ENCODE measurements around the gene BICD2. TPM values are rescaled to one million over a fixed set of nuclear protein-coding genes. Genes with fewer than 3 reads are reported as not detected.
A peak's percentile ranks its signal among the peaks of the same experiment; 100 is the strongest.
"Not testable (repeated sequence)": the region's sequence is repeated elsewhere in the genome, so short reads cannot be mapped to it uniquely, and the experiment has no call there.

The BICD2 gene
- total RNA-seq (2014; rRNA removed; shearing (Covaris generic)), result 34.3 and 42.2 TPM in 2 replicates

DNA sequence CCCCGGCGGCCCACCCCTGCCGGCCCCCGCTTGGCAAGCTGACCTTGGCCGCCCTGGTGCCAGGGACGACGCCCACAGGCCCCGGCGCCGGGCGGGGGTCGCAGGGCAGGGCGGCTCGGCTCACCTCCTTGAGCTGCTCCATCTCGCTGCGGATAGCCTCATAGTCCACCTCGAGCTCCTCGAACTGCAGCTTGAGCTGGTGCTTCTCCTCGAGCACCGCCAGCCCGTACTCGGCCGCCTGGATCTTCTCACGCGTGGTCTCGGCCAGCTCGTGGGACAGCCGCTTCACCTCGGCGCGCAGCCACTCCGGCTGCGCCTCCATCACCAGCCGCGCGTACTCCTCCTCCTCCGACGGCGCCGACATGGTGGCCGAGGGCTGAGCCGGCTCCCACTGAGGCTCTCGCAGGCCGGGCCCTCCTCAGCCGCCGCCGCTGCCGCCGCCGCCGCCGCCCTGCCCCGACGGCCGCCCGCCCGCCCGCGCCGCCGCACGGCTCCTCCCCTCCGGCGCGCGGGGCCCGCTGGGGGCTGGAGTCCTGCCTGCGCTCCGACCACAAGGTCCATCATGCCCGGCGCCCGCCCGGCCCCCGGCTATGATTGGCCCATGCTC lies at the start of gene BICD2:
Gene BICD2 (minus strand): TSS at position 453 of the 607 bp plus-strand sequence. CDS start 89 bp downstream, at position 364.
- H3K27me3 ChIP-seq (ENCODE audit: control insufficient read depth, insufficient read depth, low read length), result no peaks in the 10 kb centered on the region
- peak within 1 kb of the TSS; percentile 100 for H3K4me3 ChIP-seq (ENCODE audit: insufficient read depth, low read depth, low read length)
- DNase-seq, result peak; percentile 99

DNA sequence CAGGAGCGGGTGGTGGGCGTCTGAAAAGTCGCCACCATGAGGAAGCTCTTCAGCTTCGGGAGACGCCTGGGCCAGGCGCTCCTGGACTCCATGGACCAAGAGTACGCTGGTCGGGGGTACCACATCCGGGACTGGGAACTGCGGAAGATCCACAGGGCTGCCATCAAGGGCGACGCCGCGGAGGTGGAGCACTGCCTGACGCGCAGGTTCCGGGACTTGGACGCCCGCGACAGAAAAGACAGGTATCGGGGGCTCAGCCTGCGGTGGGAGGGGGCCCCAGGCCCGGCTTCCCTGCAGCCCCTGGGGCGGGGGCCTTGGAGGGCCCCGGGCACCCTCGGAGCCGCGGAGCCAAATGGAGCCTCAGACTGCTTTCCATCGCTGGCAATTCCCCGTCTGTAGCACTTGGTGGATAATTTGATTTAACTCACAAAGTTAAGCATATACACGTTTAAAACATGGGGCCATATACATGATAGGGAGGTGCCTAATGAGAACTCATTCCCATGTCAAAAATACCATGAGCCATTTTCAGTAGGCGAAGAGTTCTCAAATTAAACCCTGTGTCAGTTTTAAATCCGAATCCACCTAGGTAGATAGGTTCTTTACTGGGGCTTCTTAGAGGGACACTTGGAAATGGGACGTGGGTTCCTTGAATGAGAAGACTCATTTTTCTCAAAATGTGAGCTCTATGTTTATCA lies 45.1 kb upstream of the BICD2 start:
- peak; percentile 66 for DNase-seq
- peaks cover 53% of the 10 kb centered on the region for H3K27me3 ChIP-seq (ENCODE audit: control insufficient read depth, insufficient read depth, low read length)
- H3K4me3 ChIP-seq (ENCODE audit: insufficient read depth, low read depth, low read length), result peak overlapping the region; percentile 61
- H3K36me3 ChIP-seq (replicated peaks; ENCODE audit: control insufficient read depth, insufficient read depth, low read length), result not testable (repeated sequence)

More for the DNA sequence above, at the start of gene BICD2:
- no peaks in the 10 kb centered on the region for H3K36me3 ChIP-seq (replicated peaks; ENCODE audit: control insufficient read depth, insufficient read depth, low read length)

DNA sequence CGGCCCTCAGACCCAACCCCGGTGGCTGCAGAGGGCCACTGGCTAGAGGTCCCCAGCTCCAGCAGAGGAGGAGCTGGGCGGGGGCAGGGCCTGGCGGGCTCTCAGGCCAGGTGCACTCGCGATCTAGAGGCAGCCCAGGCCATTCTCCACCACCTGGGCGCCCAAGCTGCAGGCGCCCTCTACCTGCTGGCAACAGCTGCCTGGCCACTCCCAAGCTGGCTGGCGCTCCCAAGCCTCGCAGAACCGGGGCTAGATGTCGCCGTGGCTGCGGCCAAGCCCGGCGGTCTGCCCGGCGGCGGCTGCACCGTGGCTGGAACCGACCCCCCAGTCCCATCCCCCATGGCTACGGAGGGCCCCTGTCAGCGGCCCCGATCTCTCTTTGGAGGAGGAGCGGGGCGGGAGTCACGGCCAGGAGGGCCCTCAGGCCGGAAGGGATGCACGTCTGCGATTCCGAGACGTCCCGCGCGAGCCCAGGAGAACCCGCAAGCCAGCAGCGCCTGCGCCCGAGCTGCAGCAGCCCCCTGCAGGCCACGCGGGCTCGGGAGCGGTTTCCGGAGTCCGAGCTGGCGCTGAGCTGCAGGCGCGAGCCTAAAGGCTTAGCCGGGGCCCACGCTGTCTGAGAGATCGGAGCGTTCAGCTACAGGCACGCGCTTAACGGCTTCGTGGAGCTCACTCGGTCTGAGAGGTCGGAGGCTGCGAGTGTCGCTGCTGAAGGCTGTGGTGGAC lies 44.3 kb upstream of the BICD2 start:
- Histone ChIP-seq H3K4me3 (ENCODE audit: insufficient read depth, low read depth, low read length) (peak overlapping the region; percentile 61), H3K36me3 (replicated peaks; ENCODE audit: control insufficient read depth, insufficient read depth, low read length) (no peaks in the 10 kb centered on the region), H3K27me3 (ENCODE audit: control insufficient read depth, insufficient read depth, low read length) (peaks cover 53% of the 10 kb centered on the region)
- peak; percentile 88 for DNase-seq

DNA sequence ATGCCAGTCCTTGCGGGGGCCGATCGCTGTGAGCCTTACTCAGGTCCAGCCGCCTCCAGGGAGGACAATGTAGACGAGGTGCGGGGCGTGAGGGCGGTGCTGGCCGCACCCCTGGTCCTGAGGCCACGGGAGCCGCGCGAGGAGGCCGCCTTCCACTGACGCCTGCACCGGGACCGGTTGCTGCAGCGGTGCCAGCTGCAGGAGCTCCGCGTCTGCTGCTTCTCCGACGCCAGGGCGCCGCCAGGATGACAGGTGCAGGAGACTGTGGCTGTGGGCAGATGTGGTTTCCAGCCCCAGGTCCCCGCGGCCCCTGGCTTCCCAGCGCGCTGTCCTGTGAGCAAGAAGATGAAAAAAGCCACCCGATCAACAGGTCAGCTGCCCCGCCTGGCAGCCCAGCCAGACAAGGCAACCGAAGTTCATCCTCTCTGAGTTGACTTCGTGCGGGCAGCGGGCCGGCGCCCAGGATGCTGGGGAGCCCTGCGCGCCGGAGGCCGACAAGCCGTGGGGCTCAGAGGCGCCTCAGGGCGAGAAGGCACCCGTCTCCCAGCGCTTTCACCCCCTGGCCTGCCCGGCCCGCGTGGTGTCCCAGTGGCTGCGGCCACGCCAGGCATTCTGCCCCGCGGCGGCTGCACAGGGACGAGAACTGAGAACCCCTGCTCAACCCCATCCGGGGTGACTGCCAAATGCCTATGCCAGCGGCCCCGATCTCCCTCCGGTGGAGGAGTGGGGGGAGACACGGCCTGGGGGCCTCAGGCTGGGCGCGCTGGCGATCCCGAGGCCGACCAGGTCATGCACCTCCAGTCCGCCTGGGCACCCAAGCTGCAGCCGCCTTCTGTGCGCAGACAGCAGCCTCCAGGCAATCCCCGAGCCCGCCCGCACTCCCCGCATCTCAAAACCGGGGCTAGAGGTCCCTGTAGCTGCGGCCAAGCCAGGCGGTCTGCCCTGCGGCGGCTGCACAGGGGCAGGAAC lies 43.4 kb upstream of the BICD2 start:
- Histone ChIP-seq H3K36me3 (replicated peaks; ENCODE audit: control insufficient read depth, insufficient read depth, low read length) (no peaks in the 10 kb centered on the region), H3K4me3 (ENCODE audit: insufficient read depth, low read depth, low read length) (peak overlapping the region; percentile 61), H3K27me3 (ENCODE audit: control insufficient read depth, insufficient read depth, low read length) (peaks cover 53% of the 10 kb centered on the region)
- DNase-seq, result peak; percentile 70

DNA sequence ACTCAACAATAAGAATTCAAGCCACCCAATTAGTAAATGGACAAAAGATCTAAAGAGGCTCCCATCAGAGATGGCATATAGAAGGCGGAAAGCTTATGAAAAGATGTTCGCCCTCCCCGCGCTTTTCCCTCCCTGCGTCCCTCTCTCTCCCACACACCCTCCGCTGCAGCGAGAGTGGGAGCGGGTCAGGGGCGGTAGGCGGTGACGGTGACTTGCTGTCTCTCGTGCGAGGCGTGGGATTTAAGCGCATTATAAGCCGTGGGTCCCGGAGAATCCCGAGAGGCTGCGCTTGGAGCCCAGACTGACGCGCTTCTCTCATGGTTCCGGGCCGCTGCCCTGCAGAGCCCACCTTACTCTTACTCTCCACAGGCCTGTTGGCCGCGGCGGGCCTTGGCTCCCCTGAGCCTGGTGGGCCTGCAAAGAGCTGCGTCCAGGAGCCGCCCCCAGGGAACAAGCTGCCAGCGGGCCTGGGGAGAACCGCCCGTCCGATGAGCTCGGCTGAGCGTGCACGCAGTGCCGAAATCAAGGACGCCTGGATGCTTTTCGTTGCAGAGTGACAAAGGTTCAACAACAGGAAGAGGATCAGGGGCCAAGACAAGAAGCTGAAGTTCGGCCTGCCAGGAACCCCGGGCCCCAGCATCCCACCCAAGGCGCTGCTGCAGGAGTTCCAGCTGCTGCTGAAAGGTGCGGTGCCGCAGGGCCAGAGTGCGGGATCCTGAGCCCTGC lies 42.6 kb upstream of the BICD2 start:
- peak; percentile 46 for DNase-seq
- H3K4me3 ChIP-seq (ENCODE audit: insufficient read depth, low read depth, low read length), result no peak overlapping the region

DNA sequence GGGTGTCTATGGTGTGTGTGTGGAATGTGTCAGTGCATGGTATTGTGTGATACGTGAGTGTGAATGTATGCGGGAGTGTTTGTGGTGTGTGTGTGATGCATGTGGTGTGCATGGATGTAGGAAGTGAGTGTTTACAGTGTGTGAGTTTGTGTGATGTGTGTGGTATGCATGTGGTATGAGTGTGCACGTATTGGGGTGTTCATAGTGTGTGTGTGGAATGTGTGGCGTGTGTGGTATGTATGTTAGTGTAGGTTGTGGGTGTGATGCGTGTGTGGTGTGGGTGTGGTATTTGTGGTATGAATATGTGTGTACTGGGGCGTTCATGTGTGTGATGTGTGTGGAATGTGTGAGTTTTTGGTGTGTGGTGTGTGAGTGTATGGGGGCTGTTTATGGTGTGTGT lies 40.1 kb upstream of the BICD2 start:
- Histone ChIP-seq H3K27me3 (ENCODE audit: control insufficient read depth, insufficient read depth, low read length) (peaks cover 36% of the 10 kb centered on the region), H3K4me3 (ENCODE audit: insufficient read depth, low read depth, low read length) (no peak overlapping the region), H3K36me3 (replicated peaks; ENCODE audit: control insufficient read depth, insufficient read depth, low read length) (no peaks in the 10 kb centered on the region)
- no peak for DNase-seq

More for the DNA sequence above, 42.6 kb upstream of the BICD2 start:
- Histone ChIP-seq H3K27me3 (ENCODE audit: control insufficient read depth, insufficient read depth, low read length) (peaks cover 53% of the 10 kb centered on the region), H3K36me3 (replicated peaks; ENCODE audit: control insufficient read depth, insufficient read depth, low read length) (no peaks in the 10 kb centered on the region)

DNA sequence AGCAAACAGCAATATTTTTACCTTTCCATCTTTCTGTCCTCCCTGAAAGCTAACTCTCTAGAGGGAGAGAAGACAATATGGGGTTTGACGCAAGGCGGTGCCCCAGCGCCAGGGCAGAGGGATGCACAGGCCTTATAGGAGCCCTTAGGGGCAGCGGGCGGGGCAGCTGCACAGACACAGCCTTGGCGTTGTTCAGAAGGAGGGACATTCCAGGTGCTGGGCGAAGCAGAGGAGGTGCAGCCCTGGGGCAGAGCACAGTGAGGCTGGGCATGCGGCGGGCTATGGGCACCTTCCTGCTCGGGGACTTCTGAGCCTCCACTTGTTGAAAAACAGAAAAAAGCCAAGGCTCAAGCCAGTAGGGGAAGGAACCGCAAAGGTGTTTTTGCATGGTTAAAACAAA lies 33.7 kb upstream of the BICD2 start:
- no peaks in the 10 kb centered on the region for H3K36me3 ChIP-seq (replicated peaks; ENCODE audit: control insufficient read depth, insufficient read depth, low read length)
- no peak overlapping the region for H3K4me3 ChIP-seq (ENCODE audit: insufficient read depth, low read depth, low read length)
- DNase-seq, result no peak
- H3K27me3 ChIP-seq (ENCODE audit: control insufficient read depth, insufficient read depth, low read length), result no peaks in the 10 kb centered on the region

DNA sequence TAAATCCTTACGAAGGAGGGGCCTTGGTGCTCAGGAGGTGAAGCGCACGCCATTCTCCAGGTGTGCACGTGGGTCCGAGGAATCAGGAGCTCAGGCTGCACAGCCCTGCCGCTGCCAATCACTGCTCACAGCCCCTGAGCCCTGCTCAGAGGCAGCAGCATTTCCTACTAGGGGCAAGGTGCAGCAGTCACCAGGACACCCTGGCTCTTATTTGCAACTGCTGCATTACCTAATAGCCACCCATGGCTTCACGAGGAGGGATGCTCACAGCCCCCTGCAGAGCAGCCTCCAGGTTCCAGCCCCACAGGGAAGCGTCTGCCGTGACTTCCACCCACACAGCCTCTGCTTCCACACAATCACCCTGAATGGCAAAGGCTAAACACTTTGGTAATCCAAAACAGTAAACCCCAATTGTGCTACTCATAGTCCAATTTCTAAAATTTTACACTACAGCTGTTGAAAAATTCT lies 31.7 kb upstream of the BICD2 start:
- not testable (repeated sequence) for H3K36me3 ChIP-seq (replicated peaks; ENCODE audit: control insufficient read depth, insufficient read depth, low read length); DNase-seq; H3K4me3 ChIP-seq (ENCODE audit: insufficient read depth, low read depth, low read length)

DNA sequence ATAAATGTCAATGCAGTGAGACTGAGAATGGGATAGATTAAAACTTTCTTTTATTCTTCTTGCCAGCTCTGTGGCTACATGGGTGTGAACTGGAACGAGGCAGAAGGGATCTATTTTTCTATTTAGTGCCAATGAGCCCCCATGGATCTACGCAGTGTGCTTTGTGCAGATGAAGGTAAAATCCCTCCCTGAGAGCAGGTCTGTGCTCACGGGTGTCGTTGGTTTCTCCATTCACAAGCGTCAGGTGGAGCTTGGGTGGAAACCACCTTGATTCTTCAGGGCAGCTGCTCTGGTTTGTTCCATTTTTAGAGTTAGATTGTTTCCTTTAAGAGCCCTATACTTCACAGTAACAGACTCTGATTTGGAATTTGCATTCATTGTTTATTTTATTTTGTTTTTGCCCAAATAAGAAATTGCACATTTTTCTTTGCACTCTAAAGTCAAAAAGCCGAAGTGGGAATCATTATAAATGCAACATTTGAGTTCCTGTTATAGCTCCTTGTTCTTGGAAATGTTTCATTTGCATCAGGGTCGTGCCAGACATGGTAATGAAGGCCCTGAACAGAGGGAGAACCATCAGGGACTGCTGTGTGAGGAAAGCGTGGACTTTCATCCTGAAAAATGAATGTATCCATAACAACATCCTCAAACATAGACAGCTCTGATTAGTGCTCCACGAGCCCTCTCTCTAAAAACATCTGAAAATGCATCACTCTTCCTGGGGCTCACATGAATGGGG lies 31.1 kb upstream of the BICD2 start:
- H3K36me3 ChIP-seq (replicated peaks; ENCODE audit: control insufficient read depth, insufficient read depth, low read length), result no peaks in the 10 kb centered on the region
- no peak for DNase-seq
- no peaks in the 10 kb centered on the region for H3K27me3 ChIP-seq (ENCODE audit: control insufficient read depth, insufficient read depth, low read length)
- no peak overlapping the region for H3K4me3 ChIP-seq (ENCODE audit: insufficient read depth, low read depth, low read length)

More for the DNA sequence above, 31.7 kb upstream of the BICD2 start:
- H3K27me3 ChIP-seq (ENCODE audit: control insufficient read depth, insufficient read depth, low read length), result not testable (repeated sequence)

DNA sequence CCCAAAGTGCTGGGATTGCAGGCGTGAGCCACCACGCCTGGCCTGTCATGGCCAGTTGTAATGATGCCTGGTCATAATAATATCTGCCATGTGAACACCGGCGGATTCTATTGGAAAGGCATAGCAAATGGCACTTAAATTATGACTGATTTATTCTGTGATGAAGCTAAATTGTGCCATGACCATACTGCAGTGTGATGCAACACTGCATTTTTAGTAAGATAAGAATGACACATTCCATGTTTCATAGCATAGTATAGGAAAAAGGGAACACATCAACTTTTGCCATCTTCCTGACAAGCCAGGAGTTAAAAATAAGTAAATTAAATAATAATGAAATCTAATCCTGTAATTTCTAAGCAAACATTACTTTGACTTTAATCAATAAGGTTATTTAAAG lies 30.4 kb upstream of the BICD2 start:
- no peak for DNase-seq
- Histone ChIP-seq H3K4me3 (ENCODE audit: insufficient read depth, low read depth, low read length) (no peak overlapping the region), H3K36me3 (replicated peaks; ENCODE audit: control insufficient read depth, insufficient read depth, low read length) (no peaks in the 10 kb centered on the region), H3K27me3 (ENCODE audit: control insufficient read depth, insufficient read depth, low read length) (no peaks in the 10 kb centered on the region)

DNA sequence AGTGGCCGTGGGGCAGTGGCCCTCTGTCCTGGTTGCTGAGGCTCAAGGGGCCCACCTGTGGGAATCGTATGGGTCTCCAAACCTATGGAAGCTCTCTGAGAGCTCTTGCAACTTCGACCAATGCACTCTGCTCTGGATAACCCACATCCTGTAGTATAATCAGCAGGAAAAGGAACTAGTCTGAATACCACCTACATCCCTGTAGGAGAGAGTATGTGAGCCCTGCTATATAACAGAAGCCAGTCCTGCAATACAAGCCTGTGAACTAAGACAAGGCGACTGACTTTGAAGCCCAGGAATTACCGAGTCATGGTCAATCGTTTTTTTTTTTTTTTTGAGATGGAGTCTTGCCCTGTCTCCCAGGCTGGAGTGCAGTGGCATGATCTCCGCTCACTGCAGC lies 29.8 kb upstream of the BICD2 start:
- H3K27me3 ChIP-seq (ENCODE audit: control insufficient read depth, insufficient read depth, low read length), result no peaks in the 10 kb centered on the region
- H3K4me3 ChIP-seq (ENCODE audit: insufficient read depth, low read depth, low read length), result no peak overlapping the region
- DNase-seq, result no peak

DNA sequence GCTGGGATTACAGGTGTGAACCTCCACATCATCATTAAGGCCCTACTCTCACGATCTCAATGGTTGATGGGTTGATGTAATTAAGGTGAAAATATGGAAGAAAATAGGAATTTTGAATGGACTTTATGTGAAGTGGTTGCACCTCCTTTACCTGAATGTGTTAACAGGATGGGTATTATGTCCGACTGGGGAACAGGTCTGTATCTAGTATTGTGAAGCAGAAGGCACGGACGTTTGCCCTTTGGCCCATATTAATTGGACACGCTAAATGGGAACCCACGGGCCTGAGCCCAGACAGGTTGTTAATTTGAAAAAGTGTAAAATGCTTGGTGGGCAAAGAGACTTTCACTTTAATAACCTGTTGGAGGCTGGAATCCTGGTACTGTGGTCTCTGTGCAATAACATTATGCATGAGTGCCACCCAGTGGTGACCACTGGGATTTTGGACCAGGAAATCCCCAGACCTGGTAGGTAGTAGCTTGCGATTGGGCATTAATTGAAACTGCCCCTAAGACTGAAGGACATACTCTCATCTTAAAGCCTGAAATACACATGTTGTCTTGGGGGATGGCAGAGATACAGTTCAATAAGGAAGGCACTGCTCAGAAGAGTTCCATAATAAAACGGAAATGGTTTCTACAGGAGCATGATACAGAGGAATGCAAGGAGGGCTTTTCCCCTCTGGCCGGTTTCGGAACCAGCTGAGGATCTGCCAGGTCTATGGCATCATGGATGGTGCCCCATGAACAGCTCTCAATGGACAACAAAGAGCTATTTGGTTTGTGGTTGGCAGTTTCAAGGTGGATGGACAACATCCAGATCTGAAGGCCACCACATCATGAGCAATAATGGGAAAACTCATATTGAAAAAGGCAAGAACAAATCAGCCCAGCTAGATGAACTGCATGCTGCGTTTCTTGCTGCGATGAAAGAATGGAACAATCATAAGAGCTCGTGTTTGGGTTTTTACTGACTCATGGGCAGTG lies 26.2 kb upstream of the BICD2 start:
- Histone ChIP-seq H3K27me3 (ENCODE audit: control insufficient read depth, insufficient read depth, low read length) (no peaks in the 10 kb centered on the region), H3K36me3 (replicated peaks; ENCODE audit: control insufficient read depth, insufficient read depth, low read length) (no peaks in the 10 kb centered on the region), H3K4me3 (ENCODE audit: insufficient read depth, low read depth, low read length) (no peak overlapping the region)
- DNase-seq, result peak; percentile 83

More for the DNA sequence above, 29.8 kb upstream of the BICD2 start:
- H3K36me3 ChIP-seq (replicated peaks; ENCODE audit: control insufficient read depth, insufficient read depth, low read length), result no peaks in the 10 kb centered on the region
